OCI-LY1 (cell line): ENCODE data around the gene ATIC.

Experiments
- EZH2 ChIP-seq: fragments of 200-600 bp; sonication (generic), shearing (Covaris generic); IDR thresholded peaks from 2 replicates; pipeline ENCODE4 v1.8.0; 2017; ENCODE audit warnings: borderline replicate concordance, mixed run types, mild to moderate bottlenecking, antibody characterized with exemption, low read length, moderate library complexity, mixed read lengths
- TF ChIP-seq, protein P1 (sequence below): fragments of 200-600 bp; sonication (generic), shearing (Covaris generic); IDR thresholded peaks from 2 replicates; pipeline ENCODE4 v1.5.1; 2017; ENCODE audit warnings: mild to moderate bottlenecking, antibody characterized with exemption, low read length, moderate library complexity, mixed read lengths

DNA sequence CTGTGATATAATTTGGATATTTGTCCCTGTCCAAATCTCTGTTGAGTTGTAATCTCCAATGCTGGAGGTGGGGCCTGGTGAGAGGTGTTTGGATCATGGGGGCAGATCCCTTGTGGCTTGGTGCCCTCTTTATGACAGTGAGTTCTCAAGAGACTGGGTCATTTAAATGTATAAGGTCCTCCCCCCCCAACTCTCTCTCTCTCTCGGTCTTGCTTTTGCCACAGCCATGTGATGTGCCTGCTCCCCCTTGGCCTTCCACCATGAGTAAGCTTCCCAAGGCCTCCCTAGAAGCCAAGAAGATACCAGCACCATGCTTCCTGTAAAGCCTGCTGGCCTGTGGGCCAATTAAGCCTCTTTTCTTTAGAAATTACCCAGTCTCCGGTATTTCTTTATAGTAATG, 65.4 kb downstream of the ATIC start:
- TF ChIP-seq, protein P1, sequence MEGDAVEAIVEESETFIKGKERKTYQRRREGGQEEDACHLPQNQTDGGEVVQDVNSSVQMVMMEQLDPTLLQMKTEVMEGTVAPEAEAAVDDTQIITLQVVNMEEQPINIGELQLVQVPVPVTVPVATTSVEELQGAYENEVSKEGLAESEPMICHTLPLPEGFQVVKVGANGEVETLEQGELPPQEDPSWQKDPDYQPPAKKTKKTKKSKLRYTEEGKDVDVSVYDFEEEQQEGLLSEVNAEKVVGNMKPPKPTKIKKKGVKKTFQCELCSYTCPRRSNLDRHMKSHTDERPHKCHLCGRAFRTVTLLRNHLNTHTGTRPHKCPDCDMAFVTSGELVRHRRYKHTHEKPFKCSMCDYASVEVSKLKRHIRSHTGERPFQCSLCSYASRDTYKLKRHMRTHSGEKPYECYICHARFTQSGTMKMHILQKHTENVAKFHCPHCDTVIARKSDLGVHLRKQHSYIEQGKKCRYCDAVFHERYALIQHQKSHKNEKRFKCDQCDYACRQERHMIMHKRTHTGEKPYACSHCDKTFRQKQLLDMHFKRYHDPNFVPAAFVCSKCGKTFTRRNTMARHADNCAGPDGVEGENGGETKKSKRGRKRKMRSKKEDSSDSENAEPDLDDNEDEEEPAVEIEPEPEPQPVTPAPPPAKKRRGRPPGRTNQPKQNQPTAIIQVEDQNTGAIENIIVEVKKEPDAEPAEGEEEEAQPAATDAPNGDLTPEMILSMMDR: no peak
- TF ChIP-seq EZH2: no peak
